ENCODE results near the gene CRYAB.
"Not testable (repeated sequence)": the region's sequence is repeated elsewhere in the genome, so short reads cannot be mapped to it uniquely, and the experiment has no call there.

The CRYAB gene

GRCh38 chr11:111939836-111940604 is 28.4 kb upstream of the CRYAB start:
- ATAC-seq (replicated peaks) = no peak
- Mint-ChIP-seq H3K4me1 (ENCODE audit: low read depth in 2 of 2) (peaks cover 16 to 24% of the 10 kb centered on the region in 2 donors), H3K36me3 (ENCODE audit: insufficient read depth) (peaks cover 3% of the 10 kb centered on the region), H3K27me3 (no peaks in the 10 kb centered on the region), H3K27ac (peak overlapping the region; percentile 38 to 86), H3K9me3 (no peaks in the 10 kb centered on the region), H3K4me3 (no peak overlapping the region)
- no peak for DNase-seq

DNA sequence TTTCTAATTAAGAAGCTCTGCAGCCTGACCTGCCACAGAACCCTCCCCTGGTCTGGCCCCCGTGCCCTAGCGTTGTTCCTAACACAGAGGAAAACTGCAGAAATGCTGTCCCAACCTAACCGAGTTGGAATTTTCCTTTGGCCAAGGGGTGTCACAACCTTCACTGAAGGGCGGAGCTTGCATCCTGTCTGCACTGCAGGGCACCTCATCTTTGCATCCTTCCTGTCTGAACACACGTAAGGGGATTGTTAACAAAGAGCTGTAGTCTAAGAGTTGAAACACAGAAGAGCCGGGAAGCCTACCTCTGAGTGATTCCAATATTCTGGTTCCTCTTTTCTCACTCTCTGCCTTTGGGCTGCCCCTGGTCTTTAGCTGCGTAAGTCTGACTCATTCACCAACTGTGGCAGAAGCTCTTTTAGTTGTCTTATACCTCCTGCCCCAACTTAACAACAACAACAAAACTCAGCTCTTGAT is 27.2 kb upstream of the CRYAB start:
- Mint-ChIP-seq H3K27me3 (no peaks in the 10 kb centered on the region), H3K36me3 (ENCODE audit: insufficient read depth) (peaks cover 3% of the 10 kb centered on the region), H3K27ac (peak overlapping the region; percentile 38 to 86), H3K4me3 (peak overlapping the region; percentile 84 to 85), H3K4me1 (ENCODE audit: low read depth in 2 of 2) (peaks cover 16 to 24% of the 10 kb centered on the region in 2 donors), H3K9me3 (no peaks in the 10 kb centered on the region)
- DNase-seq (no peak), ATAC-seq (replicated peaks) (peak; percentile 51)

GRCh38 chr11:111937844-111938243 is 26.3 kb upstream of the CRYAB start:
- no peaks in the 10 kb centered on the region for H3K27me3 Mint-ChIP-seq
- H3K36me3 Mint-ChIP-seq (ENCODE audit: insufficient read depth) = peaks cover 3% of the 10 kb centered on the region
- no peaks in the 10 kb centered on the region for H3K9me3 Mint-ChIP-seq
- peak overlapping the region; percentile 38 to 86 for H3K27ac Mint-ChIP-seq
- peaks cover 16 to 24% of the 10 kb centered on the region in 2 donors for H3K4me1 Mint-ChIP-seq (ENCODE audit: low read depth in 2 of 2)
- no peak for DNase-seq
- H3K4me3 Mint-ChIP-seq = peak overlapping the region; percentile 84 to 85
- no peak for ATAC-seq (replicated peaks)

- ATAC-seq (replicated peaks) (no peak), DNase-seq (no peak)
- peak overlapping the region; percentile 84 to 85 for H3K4me3 Mint-ChIP-seq
- H3K27me3 Mint-ChIP-seq = no peaks in the 10 kb centered on the region
- H3K36me3 Mint-ChIP-seq (ENCODE audit: insufficient read depth) = peaks cover 3% of the 10 kb centered on the region
- peak overlapping the region; percentile 38 to 86 for H3K27ac Mint-ChIP-seq
- H3K4me1 Mint-ChIP-seq (ENCODE audit: low read depth in 2 of 2) = peaks cover 18 to 27% of the 10 kb centered on the region in 2 donors
- no peaks in the 10 kb centered on the region for H3K9me3 Mint-ChIP-seq
These were observed 25.8 kb upstream of the CRYAB start for GRCh38 chr11:111937461-111937769.

DNA sequence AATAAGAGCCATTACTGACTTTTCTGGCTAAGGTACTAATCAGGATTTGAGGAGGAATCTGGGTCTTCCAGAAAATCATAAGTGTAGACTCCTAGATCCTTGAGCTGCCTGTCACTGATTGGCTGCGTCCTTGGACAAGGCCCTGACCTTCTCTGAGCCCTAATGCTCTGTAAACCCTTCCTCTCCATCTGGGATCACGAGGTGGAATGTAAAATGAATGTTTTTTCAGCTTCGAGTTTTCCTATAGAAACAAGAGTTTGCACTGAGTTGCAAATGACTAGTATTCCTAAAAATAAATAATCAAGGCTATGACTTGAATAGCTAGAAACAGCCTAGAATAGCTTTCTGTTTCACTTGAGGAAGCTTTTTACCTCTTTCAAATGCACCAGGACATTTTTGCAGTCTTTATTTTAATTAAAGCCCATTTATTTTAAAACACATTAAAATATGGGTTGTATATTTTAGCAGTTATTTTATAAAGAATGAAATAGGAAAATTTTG is 24.5 kb upstream of the CRYAB start:
- Mint-ChIP-seq H3K36me3 (ENCODE audit: insufficient read depth) (peaks cover 3% of the 10 kb centered on the region), H3K4me1 (ENCODE audit: low read depth in 2 of 2) (peaks cover 18 to 27% of the 10 kb centered on the region in 2 donors), H3K9me3 (no peaks in the 10 kb centered on the region), H3K27ac (peak overlapping the region in 1 of 2 donors; percentile 77), H3K4me3 (peak overlapping the region; percentile 84 to 85), H3K27me3 (no peaks in the 10 kb centered on the region)
- ATAC-seq (replicated peaks) (no peak), DNase-seq (no peak)

GRCh38 chr11:111935317-111936039 is 23.9 kb upstream of the CRYAB start:
- Mint-ChIP-seq H3K4me3 (no peak overlapping the region), H3K27me3 (no peaks in the 10 kb centered on the region), H3K4me1 (ENCODE audit: low read depth in 2 of 2) (peaks cover 18 to 27% of the 10 kb centered on the region in 2 donors), H3K27ac (no peak overlapping the region), H3K9me3 (no peaks in the 10 kb centered on the region), H3K36me3 (ENCODE audit: insufficient read depth) (peaks cover 3% of the 10 kb centered on the region)
- no peak for ATAC-seq (replicated peaks)
- DNase-seq = no peak

DNA sequence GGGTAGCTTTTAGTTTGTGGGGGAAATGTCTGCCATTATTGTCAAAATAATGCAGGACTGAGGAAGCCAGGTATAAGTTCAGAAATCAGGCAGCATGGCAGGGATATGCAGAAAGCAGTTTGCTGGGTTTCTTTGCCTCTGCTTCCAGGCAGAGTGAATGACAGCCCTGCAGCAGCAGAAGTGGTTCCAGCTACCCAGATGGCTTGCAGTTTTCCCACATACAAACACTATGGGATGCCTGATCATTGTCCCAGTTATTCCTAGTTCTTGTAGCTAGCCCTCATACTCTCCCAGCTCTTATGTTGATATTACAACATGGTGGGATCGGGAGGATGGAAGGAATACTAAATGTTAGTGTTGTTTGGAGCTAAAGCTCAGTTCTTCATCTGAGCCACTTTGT is 22.7 kb upstream of the CRYAB start:
- no peak overlapping the region for H3K4me3 Mint-ChIP-seq
- H3K9me3 Mint-ChIP-seq = no peaks in the 10 kb centered on the region
- DNase-seq (no peak), ATAC-seq (replicated peaks) (no peak)
- H3K27ac Mint-ChIP-seq = no peak overlapping the region
- H3K36me3 Mint-ChIP-seq (ENCODE audit: insufficient read depth) = peaks cover 3% of the 10 kb centered on the region
- peaks cover 18 to 27% of the 10 kb centered on the region in 2 donors for H3K4me1 Mint-ChIP-seq (ENCODE audit: low read depth in 2 of 2)
- H3K27me3 Mint-ChIP-seq = no peaks in the 10 kb centered on the region

GRCh38 chr11:111933872-111934271 is 22.3 kb upstream of the CRYAB start:
- no peak overlapping the region for H3K4me3 Mint-ChIP-seq
- H3K4me1 Mint-ChIP-seq (ENCODE audit: low read depth in 2 of 2) = peaks cover 16 to 24% of the 10 kb centered on the region in 2 donors
- no peak overlapping the region for H3K27ac Mint-ChIP-seq
- no peaks in the 10 kb centered on the region for H3K9me3 Mint-ChIP-seq
- ATAC-seq (replicated peaks) (no peak), DNase-seq (no peak)
- peaks cover 3% of the 10 kb centered on the region for H3K36me3 Mint-ChIP-seq (ENCODE audit: insufficient read depth)
- no peaks in the 10 kb centered on the region for H3K27me3 Mint-ChIP-seq

DNA sequence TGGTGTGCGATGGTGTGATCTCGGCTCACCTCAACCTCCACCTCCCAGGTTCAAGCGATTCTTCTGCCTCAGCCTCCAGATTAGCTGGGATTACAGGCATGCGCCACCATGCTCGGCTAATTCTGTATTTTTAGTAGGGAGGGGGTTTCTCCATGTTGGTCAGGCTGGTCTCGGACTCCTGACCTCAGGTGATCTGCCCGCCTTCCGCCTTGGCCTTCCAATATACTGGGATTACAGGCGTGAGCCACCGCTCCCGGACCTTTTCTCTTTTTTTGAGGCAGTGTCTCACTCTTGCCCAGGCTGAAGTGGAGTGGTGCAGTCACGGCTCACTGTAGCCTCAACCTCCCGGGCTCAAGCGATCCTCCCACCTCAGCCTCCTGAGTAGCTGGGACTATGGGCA is 21.6 kb upstream of the CRYAB start:
- not testable (repeated sequence) for H3K27ac Mint-ChIP-seq; H3K27me3 Mint-ChIP-seq; H3K4me3 Mint-ChIP-seq; ATAC-seq (replicated peaks); H3K9me3 Mint-ChIP-seq; DNase-seq; H3K36me3 Mint-ChIP-seq (ENCODE audit: insufficient read depth)
- H3K4me1 Mint-ChIP-seq (ENCODE audit: low read depth in 2 of 2) = peaks cover 9 to 17% of the 10 kb centered on the region in 2 donors

- ATAC-seq (replicated peaks) = no peak
- Mint-ChIP-seq H3K27ac (no peak overlapping the region), H3K4me1 (ENCODE audit: low read depth in 2 of 2) (peaks cover 8 to 11% of the 10 kb centered on the region in 2 donors)
These were observed 21.0 kb upstream of the CRYAB start for GRCh38 chr11:111932611-111932950.

GRCh38 chr11:111930472-111930871 is 18.9 kb upstream of the CRYAB start:
- H3K36me3 Mint-ChIP-seq (ENCODE audit: insufficient read depth) = peaks cover 3% of the 10 kb centered on the region
- no peaks in the 10 kb centered on the region for H3K9me3 Mint-ChIP-seq
- H3K4me3 Mint-ChIP-seq = no peak overlapping the region
- H3K4me1 Mint-ChIP-seq (ENCODE audit: low read depth in 2 of 2) = peaks cover 6 to 17% of the 10 kb centered on the region in 2 donors
- H3K27me3 Mint-ChIP-seq = no peaks in the 10 kb centered on the region
- DNase-seq = no peak
- no peak overlapping the region for H3K27ac Mint-ChIP-seq
- ATAC-seq (replicated peaks) = no peak

More at GRCh38 chr11:111932611-111932950, 21.0 kb upstream of the CRYAB start:
- peaks cover 3% of the 10 kb centered on the region for H3K36me3 Mint-ChIP-seq (ENCODE audit: insufficient read depth)
- H3K4me3 Mint-ChIP-seq = peak overlapping the region in 1 of 2 donors; percentile 30
- H3K9me3 Mint-ChIP-seq = no peaks in the 10 kb centered on the region
- no peak for DNase-seq
- no peaks in the 10 kb centered on the region for H3K27me3 Mint-ChIP-seq

- Mint-ChIP-seq H3K4me1 (ENCODE audit: low read depth in 2 of 2) (peaks cover 2 to 14% of the 10 kb centered on the region in 2 donors), H3K27ac (peak overlapping the region; percentile 82 to 92), H3K4me3 (peak overlapping the region; percentile 78 to 79), H3K27me3 (no peaks in the 10 kb centered on the region), H3K9me3 (no peaks in the 10 kb centered on the region), H3K36me3 (ENCODE audit: insufficient read depth) (peaks cover 3% of the 10 kb centered on the region)
- ATAC-seq (replicated peaks) (peak; percentile 85), DNase-seq (peak; percentile 95 to 99 (median 98))
These were observed 15.2 kb upstream of the CRYAB start for GRCh38 chr11:111926505-111927391.

DNA sequence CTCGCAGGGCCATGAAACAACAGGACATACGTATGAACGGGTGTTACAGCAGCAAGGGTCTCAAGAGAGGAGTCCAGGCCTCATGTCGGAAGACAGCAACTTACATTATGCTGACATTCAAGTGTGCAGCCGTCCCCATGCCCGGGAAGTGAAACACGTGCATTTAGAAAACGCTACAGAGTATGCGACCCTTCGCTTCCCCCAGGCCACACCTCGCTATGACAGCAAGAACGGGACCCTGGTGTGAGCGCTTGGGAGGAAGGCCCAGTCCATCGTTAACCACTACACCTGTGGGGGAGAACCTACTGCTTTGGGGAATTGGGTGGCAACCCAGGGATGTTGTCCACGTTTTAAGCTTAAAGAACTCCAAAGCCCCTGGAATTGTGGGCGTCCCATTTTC is 14.4 kb upstream of the CRYAB start:
- H3K27ac Mint-ChIP-seq = no peak overlapping the region
- ATAC-seq (replicated peaks) = no peak

More for the DNA sequence above, 14.4 kb upstream of the CRYAB start:
- Mint-ChIP-seq H3K4me3 (peak overlapping the region; percentile 56 to 65), H3K4me1 (ENCODE audit: low read depth in 2 of 2) (peaks cover 2 to 14% of the 10 kb centered on the region in 2 donors), H3K9me3 (no peaks in the 10 kb centered on the region), H3K27me3 (peaks cover 0 to 1% of the 10 kb centered on the region in 2 donors), H3K36me3 (ENCODE audit: insufficient read depth) (peaks cover 3% of the 10 kb centered on the region)
- no peak for DNase-seq
